ENCODE data around the gene PCGF5. TPM values are rescaled to one million over a fixed set of nuclear protein-coding genes. Genes with fewer than 3 reads are reported as not detected.

PCGF5 gene
- total and polyA plus RNA-seq, 2 of the 8 experiments (the other 6 are each of a cell fraction or from before 2014, with no cell fraction given) = 5.8 to 8.4 TPM

DNA sequence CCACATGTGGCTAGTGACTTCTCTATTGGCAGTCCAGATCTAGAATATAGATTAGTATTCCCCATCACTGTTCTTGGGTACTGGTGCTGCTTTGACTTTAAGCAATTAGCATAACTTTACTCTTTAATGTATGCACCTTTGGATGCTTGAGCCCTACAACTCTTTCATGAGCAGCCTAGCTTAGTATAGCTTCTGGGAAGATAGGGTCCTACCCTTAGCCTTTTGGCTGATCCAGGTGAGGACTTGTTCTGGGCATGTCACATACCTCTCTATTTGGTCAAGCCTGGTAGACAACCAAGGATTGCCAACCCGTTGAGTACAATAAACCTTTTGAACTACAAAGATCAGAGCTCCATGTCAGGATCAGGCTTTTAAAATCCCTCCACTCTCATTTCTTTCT, 17.7 kb downstream of the PCGF5 start:
- no peak overlapping the region for H3K4me2 ChIP-seq (ENCODE audit: insufficient read depth in 1 of 2, low read depth in 2 of 2, low read length in 2 of 2)
- H3K14ac ChIP-seq (ENCODE audit: insufficient read length) = no peak overlapping the region
- H2BK5ac ChIP-seq (ENCODE audit: low read depth, low read length) = no peak overlapping the region
- no peak overlapping the region for H2BK20ac ChIP-seq (ENCODE audit: low read length)
- H3K23me2 ChIP-seq (ENCODE audit: low read depth, low read length) = no peaks in the 10 kb centered on the region
- DNase-seq (ENCODE audit: low read depth in 1 of 2, low spot score in 2 of 2) = no peak
- H4K20me1 ChIP-seq (replicated peaks in 1 of 2; ENCODE audit: control insufficient read depth in 1 of 2, insufficient read depth in 2 of 2, low read length in 2 of 2) = peaks cover 0 to 2% of the 10 kb centered on the region in 2 experiments
- H3K79me1 ChIP-seq (ENCODE audit: low read depth, low read length) = no peaks in the 10 kb centered on the region
- no peak overlapping the region for H2AK5ac ChIP-seq (ENCODE audit: low read depth, low read length)
- no peaks in the 10 kb centered on the region for H3K9me3 ChIP-seq (ENCODE audit: insufficient read depth in 2 of 2, low read depth in 1 of 2, low read length in 1 of 2)
- CTCF ChIA-PET (ENCODE audit: partially characterized antibody) = interaction anchor here (0.5 to 3.0 kb wide), 6 partner anchors 12 to 234 kb away, joined by 3 to 12 read pairs (median 4); no protein-coding TSS in a partner anchor
- POLR2A ChIA-PET (ENCODE audit: partially characterized antibody) = no interaction called here
- H3K79me2 ChIP-seq (ENCODE audit: control insufficient read depth in 1 of 2, insufficient read depth in 2 of 2, low read length in 2 of 2) = no peaks in the 10 kb centered on the region
- TF ChIP-seq POLR2AphosphoS5 (IDR thresholded peaks at IDR 0.05; ENCODE audit: low read depth, low read length) = peak; percentile 72
- TF ChIP-seq CBX8 (IDR thresholded peaks at IDR 0.05; ENCODE audit: borderline replicate concordance, low read depth, low read length) = no peak
- peak; percentile 89 for TF ChIP-seq TCF12 (IDR thresholded peaks at IDR 0.05; ENCODE audit: low read depth, low read length)
- peak; percentile 17; the same call in 1 of the 2 replicates for TF ChIP-seq TEAD4 (IDR thresholded peaks at IDR 0.05; ENCODE audit: low read depth, low read length)
- no peak for TF ChIP-seq KDM5A (IDR thresholded peaks at IDR 0.05; ENCODE audit: low read length)
- no peak for TF ChIP-seq RNF2 (IDR thresholded peaks at IDR 0.05; ENCODE audit: borderline replicate concordance, low read depth, low read length, missing control alignments, poor library complexity, severe bottlenecking)
- no peak for TF ChIP-seq RFX5 (IDR thresholded peaks at IDR 0.05; ENCODE audit: borderline replicate concordance, low read depth, low read length)
- no peak for TF ChIP-seq SIN3A (conservative IDR thresholded peaks at IDR 0.05 in 1 of 2, IDR thresholded peaks at IDR 0.05 in 1 of 2; ENCODE audit: low read depth in 1 of 2, low read length in 2 of 2)
- no peak overlapping the region for H3K56ac ChIP-seq (replicated peaks; ENCODE audit: insufficient read length, low read depth, low read length)
- peak; percentile 36 for FAIRE-seq
- no peak overlapping the region for H2BK120ac ChIP-seq (replicated peaks; ENCODE audit: low read depth, low read length)
- no peaks in the 10 kb centered on the region for H3K36me3 ChIP-seq (ENCODE audit: control insufficient read depth in 2 of 4, insufficient read depth in 4 of 4, low read length in 3 of 4)
- no peak overlapping the region for H3K23ac ChIP-seq (ENCODE audit: insufficient read length)
- WGBS, 2 experiments (ENCODE audit: extremely low coverage in 1 of 2, insufficient coverage in 1 of 2, insufficient read length in 1 of 2, insufficient replicate concordance in 2 of 2, low coverage in 1 of 2, low lambda C conversion rate in 2 of 2, missing lambda C conversion rate in 1 of 2) = 22% methylated on average over 1 of the region's 1 CpG; no CpG with 5 or more reads in 1 of the 2 experiments
- H4K8ac ChIP-seq (ENCODE audit: extremely low read depth, insufficient read depth, low read length) = no peak overlapping the region
- no peak overlapping the region for H4K5ac ChIP-seq (ENCODE audit: insufficient read length, low read depth, low read length)
- H3K18ac ChIP-seq (ENCODE audit: extremely low read depth, low read length) = no peak overlapping the region
- no peak overlapping the region for H3K9ac ChIP-seq (replicated peaks in 1 of 4; ENCODE audit: extremely low read depth in 1 of 4, low read depth in 3 of 4, low read length in 3 of 4)
- no peak overlapping the region for H4K91ac ChIP-seq (replicated peaks; ENCODE audit: insufficient read length, low read length)
- no peak overlapping the region for H2AFZ ChIP-seq (ENCODE audit: low read length)
- peaks cover 4 to 27% (median 13%) of the 10 kb centered on the region in 4 experiments for H3K27me3 ChIP-seq (replicated peaks in 1 of 4; ENCODE audit: control insufficient read depth in 3 of 4, extremely low read depth in 1 of 4, insufficient read depth in 3 of 4, low read length in 3 of 4)
- peaks cover 0 to 2% (median 0%) of the 10 kb centered on the region in 4 experiments; a peak in 1 of 7 replicates for H3K4me1 ChIP-seq (replicated peaks in 1 of 4; ENCODE audit: control insufficient read depth in 3 of 4, insufficient read depth in 4 of 4, low read length in 3 of 4)
- no peak overlapping the region for H3K4ac ChIP-seq (replicated peaks; ENCODE audit: insufficient read length, low read depth, low read length)
- no peak overlapping the region for H3K27ac ChIP-seq (ENCODE audit: low read depth, low read length)
- H3K4me3 ChIP-seq (ENCODE audit: extremely low read depth in 1 of 4, insufficient read depth in 2 of 4, low read depth in 3 of 4, low read length in 4 of 4) = no peak overlapping the region
- no peak overlapping the region for H2BK15ac ChIP-seq (ENCODE audit: low read length)
- no peak overlapping the region for H2BK12ac ChIP-seq (ENCODE audit: low read depth, low read length)
